Neuronal stem cell (in vitro differentiated cells): ENCODE data around the gene TNFAIP3.

Source experiments
- DNase-seq: peaks from one replicate; pipeline ENCODE4 v3.0.0-alpha.2; 2013; ENCODE audit warnings: low spot score
- H2AFZ ChIP-seq: one replicate; pipeline ENCODE4 v1.6.1; 2013; ENCODE audit warnings: mild to moderate bottlenecking, low read length, inconsistent platforms
- H2AK5ac ChIP-seq: 2 replicates; pipeline ENCODE4 v1.6.1; 2013; ENCODE audit warnings: low read depth, mild to moderate bottlenecking, inconsistent platforms, low read length, moderate library complexity, mixed read lengths
- H2BK120ac ChIP-seq: 2 replicates; pipeline ENCODE4 v1.6.1; 2013; ENCODE audit warnings: low read depth, mild to moderate bottlenecking, inconsistent platforms, low read length, moderate library complexity, mixed read lengths
- H2BK12ac ChIP-seq: one replicate; pipeline ENCODE4 v1.6.1; 2013; ENCODE audit warnings: low read length, inconsistent platforms
- H2BK15ac ChIP-seq: 2 replicates; pipeline ENCODE4 v1.6.1; 2013; ENCODE audit warnings: mild to moderate bottlenecking, low read length, inconsistent platforms, mixed read lengths
- H2BK5ac ChIP-seq: one replicate; pipeline ENCODE4 v1.6.1; 2013; ENCODE audit warnings: inconsistent platforms, mild to moderate bottlenecking, low read length, moderate library complexity
- H3K14ac ChIP-seq: one replicate; pipeline ENCODE4 v1.6.1; 2013; ENCODE audit warnings: low read length, inconsistent platforms
- H3K18ac ChIP-seq: 2 replicates; pipeline ENCODE4 v1.6.1; 2013; ENCODE audit warnings: low read length, inconsistent platforms
- H3K23ac ChIP-seq: 2 replicates; pipeline ENCODE4 v1.6.1; 2013; ENCODE audit warnings: low read depth, mild to moderate bottlenecking, mixed read lengths, low read length, inconsistent platforms; ENCODE audit not compliant: poor library complexity
- H3K27ac ChIP-seq: replicated peaks from 3 replicates; pipeline ENCODE4 v1.5.1; 2013; ENCODE audit warnings: low read length, inconsistent platforms
- H3K27me3 ChIP-seq, 3 experiments: 2 replicates each; pipeline ENCODE4 v1.6.1; 2013; ENCODE audit warnings: low read length in 3 of 3, mild to moderate bottlenecking in 2 of 3, inconsistent platforms in 1 of 3, low read depth in 1 of 3, mixed read lengths in 1 of 3, moderate library complexity in 1 of 3; ENCODE audit not compliant: control insufficient read depth in 3 of 3, insufficient read depth in 3 of 3
- H3K36me3 ChIP-seq, 2 donors: replicated peaks in 1 of 2; 2 replicates each; pipeline ENCODE4 v1.6.1; 2013; ENCODE audit warnings: low read length in 2 of 2; ENCODE audit not compliant: control insufficient read depth in 2 of 2, insufficient read depth in 2 of 2
- H3K4ac ChIP-seq: 2 replicates; pipeline ENCODE4 v1.6.1; 2013; ENCODE audit warnings: inconsistent platforms, mild to moderate bottlenecking, low read length, moderate library complexity
- H3K4me1 ChIP-seq, 2 donors: 1 replicate in 1 of 2; 2 replicates in 1 of 2; pipeline ENCODE4 v1.6.1; 2013; ENCODE audit warnings: low read length in 2 of 2, low read depth in 1 of 2; ENCODE audit not compliant: control insufficient read depth in 2 of 2, insufficient read depth in 1 of 2
- H3K4me2 ChIP-seq: one replicate; pipeline ENCODE4 v1.6.1; 2013; ENCODE audit warnings: mild to moderate bottlenecking, low read length, inconsistent platforms; ENCODE audit not compliant: insufficient read depth, poor library complexity, severe bottlenecking
- H3K4me3 ChIP-seq, 2 donors: 2 replicates each; pipeline ENCODE4 v1.5.1; 2013; ENCODE audit warnings: low read length in 2 of 2, mild to moderate bottlenecking in 2 of 2, inconsistent platforms in 1 of 2, moderate library complexity in 1 of 2
- H3K79me1 ChIP-seq: one replicate; pipeline ENCODE4 v1.6.1; 2013; ENCODE audit warnings: low read depth, mild to moderate bottlenecking, inconsistent platforms, low read length, moderate library complexity
- H3K9ac ChIP-seq: one replicate; pipeline ENCODE4 v1.6.1; 2013; ENCODE audit warnings: mild to moderate bottlenecking, low read depth, low read length, inconsistent platforms; ENCODE audit not compliant: poor library complexity
- H3K9me3 ChIP-seq, 2 donors: replicated peaks in 1 of 2; 2 replicates each; pipeline versions ENCODE3 to v1.6.1; 2013; ENCODE audit warnings: low read length in 2 of 2, mild to moderate bottlenecking in 2 of 2, inconsistent platforms in 1 of 2, low read depth in 1 of 2, mixed read lengths in 1 of 2, moderate library complexity in 1 of 2; ENCODE audit not compliant: control insufficient read depth in 2 of 2, insufficient read depth in 1 of 2
- H4K8ac ChIP-seq: one replicate; pipeline ENCODE4 v1.6.1; 2013; ENCODE audit warnings: low read depth, mild to moderate bottlenecking, inconsistent platforms, low read length, moderate library complexity
- H4K91ac ChIP-seq: one replicate; pipeline ENCODE4 v1.6.1; 2013; ENCODE audit warnings: low read length, low read depth, mild to moderate bottlenecking, inconsistent platforms; ENCODE audit not compliant: poor library complexity
- WGBS, 2 donors: extraction: QIAGEN DNeasy Blood & Tissue Kit; methylation state at CpG; one replicate each; pipeline ENCODE4 v1.1.7; 2013; ENCODE audit warnings: missing lambda C conversion rate in 2 of 2, mixed read lengths in 1 of 2; ENCODE audit not compliant: insufficient read length in 2 of 2, insufficient replicate concordance in 1 of 2; ENCODE audit errors: extremely low coverage in 2 of 2; 5-methylcytosine and 5-hydroxymethylcytosine counted together

The TNFAIP3 gene

GRCh38 chr6:137913996-137914529, 47.0 kb downstream of the TNFAIP3 start:
- no peak overlapping the region for H3K4me3 ChIP-seq
- no peak overlapping the region for H3K4me2 ChIP-seq
- no peak overlapping the region for H3K14ac ChIP-seq
- H4K91ac ChIP-seq: no peak overlapping the region
- no peak overlapping the region for H2BK12ac ChIP-seq
- no peaks in the 10 kb centered on the region for H3K79me1 ChIP-seq
- H3K27me3 ChIP-seq: no peaks in the 10 kb centered on the region
- H2BK120ac ChIP-seq: no peak overlapping the region
- H3K36me3 ChIP-seq: no peaks in the 10 kb centered on the region
- no peak overlapping the region for H3K23ac ChIP-seq
- H2AFZ ChIP-seq: no peak overlapping the region
- H3K4me1 ChIP-seq: no peaks in the 10 kb centered on the region
- no peak overlapping the region for H2AK5ac ChIP-seq
- no peak overlapping the region for H2BK5ac ChIP-seq
- no peak overlapping the region for H4K8ac ChIP-seq
- H3K4ac ChIP-seq: no peak overlapping the region
- H3K9me3 ChIP-seq: no peaks in the 10 kb centered on the region
- H3K9ac ChIP-seq: no peak overlapping the region
- H3K18ac ChIP-seq: no peak overlapping the region
- no peak for DNase-seq
- no peak overlapping the region for H2BK15ac ChIP-seq
- no peak overlapping the region for H3K27ac ChIP-seq

GRCh38 chr6:137914530-137915193, 47.6 kb downstream of the TNFAIP3 start:
- no peak for DNase-seq
- Histone ChIP-seq H4K91ac (no peak overlapping the region), H2BK5ac (no peak overlapping the region), H2BK120ac (no peak overlapping the region), H3K9me3 (no peaks in the 10 kb centered on the region), H2AK5ac (no peak overlapping the region), H2AFZ (no peak overlapping the region), H3K79me1 (no peaks in the 10 kb centered on the region), H2BK15ac (no peak overlapping the region), H3K9ac (no peak overlapping the region), H3K4me2 (no peak overlapping the region), H4K8ac (no peak overlapping the region), H2BK12ac (no peak overlapping the region), H3K23ac (no peak overlapping the region), H3K4me3 (no peak overlapping the region), H3K27ac (no peak overlapping the region), H3K4me1 (no peaks in the 10 kb centered on the region), H3K36me3 (no peaks in the 10 kb centered on the region), H3K14ac (no peak overlapping the region), H3K27me3 (no peaks in the 10 kb centered on the region), H3K4ac (no peak overlapping the region), H3K18ac (no peak overlapping the region)
- no CpG with 5 or more reads among the region's 4 CpGs for WGBS, 2 donors

GRCh38 chr6:137915790-137916189, 48.7 kb downstream of the TNFAIP3 start:
- no peaks in the 10 kb centered on the region for H3K4me1 ChIP-seq
- no peaks in the 10 kb centered on the region for H3K9me3 ChIP-seq
- no peak overlapping the region for H3K4me2 ChIP-seq
- no peak overlapping the region for H2AFZ ChIP-seq
- no peak overlapping the region for H4K8ac ChIP-seq
- H3K4ac ChIP-seq: no peak overlapping the region
- H2AK5ac ChIP-seq: no peak overlapping the region
- no peaks in the 10 kb centered on the region for H3K36me3 ChIP-seq
- H3K18ac ChIP-seq: no peak overlapping the region
- H3K23ac ChIP-seq: no peak overlapping the region
- no peak overlapping the region for H2BK12ac ChIP-seq
- no peaks in the 10 kb centered on the region for H3K79me1 ChIP-seq
- H3K27me3 ChIP-seq: no peaks in the 10 kb centered on the region
- no peak overlapping the region for H2BK5ac ChIP-seq
- H3K14ac ChIP-seq: no peak overlapping the region
- H3K27ac ChIP-seq: no peak overlapping the region
- H3K4me3 ChIP-seq: no peak overlapping the region
- H4K91ac ChIP-seq: no peak overlapping the region
- H3K9ac ChIP-seq: no peak overlapping the region
- WGBS, 2 donors: no CpG with 5 or more reads among the region's 4 CpGs
- H2BK15ac ChIP-seq: no peak overlapping the region
- DNase-seq: no peak
- H2BK120ac ChIP-seq: no peak overlapping the region

GRCh38 chr6:137917551-137918325, 50.7 kb downstream of the TNFAIP3 start:
- H2BK120ac ChIP-seq: no peak overlapping the region
- DNase-seq: no peak
- H2BK12ac ChIP-seq: no peak overlapping the region
- no peaks in the 10 kb centered on the region for H3K9me3 ChIP-seq
- no peaks in the 10 kb centered on the region for H3K36me3 ChIP-seq
- H3K4me3 ChIP-seq: no peak overlapping the region
- no peak overlapping the region for H4K91ac ChIP-seq
- H3K27ac ChIP-seq: no peak overlapping the region
- H3K14ac ChIP-seq: no peak overlapping the region
- WGBS, 2 donors: no CpG with 5 or more reads among the region's 1 CpG
- no peaks in the 10 kb centered on the region for H3K4me1 ChIP-seq
- H2AK5ac ChIP-seq: no peak overlapping the region
- H3K9ac ChIP-seq: no peak overlapping the region
- H3K27me3 ChIP-seq: no peaks in the 10 kb centered on the region
- H3K18ac ChIP-seq: no peak overlapping the region
- H4K8ac ChIP-seq: no peak overlapping the region
- H2AFZ ChIP-seq: no peak overlapping the region
- no peak overlapping the region for H2BK5ac ChIP-seq
- no peaks in the 10 kb centered on the region for H3K79me1 ChIP-seq
- H3K4me2 ChIP-seq: no peak overlapping the region
- no peak overlapping the region for H3K4ac ChIP-seq
- no peak overlapping the region for H2BK15ac ChIP-seq
- no peak overlapping the region for H3K23ac ChIP-seq
